Stimulated activated CD8-positive, alpha-beta memory T cell treated with anti-CD3 and anti-CD28 coated beads, Interleukin-15, amount 100 ng/mL, for 4 hours (primary cell): ENCODE results near the gene ARL4D.
"Not testable (repeated sequence)": the region's sequence is repeated elsewhere in the genome, so short reads cannot be mapped to it uniquely, and the experiment has no call there.

ENCODE experiments used
- DNase-seq, 2 donors: peaks; one replicate each; pipeline ENCODE4 v3.0.0-alpha.2; 2020; ENCODE audit warnings: low read depth in 2 of 2

ARL4D gene

DNA sequence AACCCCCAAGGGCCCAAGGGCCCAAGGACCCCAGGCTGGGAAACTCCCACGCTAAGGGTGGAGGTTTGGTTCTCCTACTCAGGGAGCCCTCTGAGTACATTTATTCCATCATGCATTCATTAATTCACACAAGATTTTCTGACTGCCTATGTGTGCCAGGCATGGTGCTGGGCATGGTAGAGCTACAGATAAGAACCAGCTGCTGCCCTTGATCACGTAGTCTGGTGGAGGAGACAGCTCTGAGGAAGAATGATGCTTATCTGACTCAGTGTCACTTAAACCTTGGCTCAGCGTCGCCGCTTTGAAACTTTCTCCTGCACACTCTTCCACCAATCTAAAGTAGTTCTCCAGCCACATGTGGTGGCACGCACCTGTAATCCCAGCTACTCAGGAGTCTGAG lies 3.6 kb upstream of the ARL4D start:
- no peak for DNase-seq

DNA sequence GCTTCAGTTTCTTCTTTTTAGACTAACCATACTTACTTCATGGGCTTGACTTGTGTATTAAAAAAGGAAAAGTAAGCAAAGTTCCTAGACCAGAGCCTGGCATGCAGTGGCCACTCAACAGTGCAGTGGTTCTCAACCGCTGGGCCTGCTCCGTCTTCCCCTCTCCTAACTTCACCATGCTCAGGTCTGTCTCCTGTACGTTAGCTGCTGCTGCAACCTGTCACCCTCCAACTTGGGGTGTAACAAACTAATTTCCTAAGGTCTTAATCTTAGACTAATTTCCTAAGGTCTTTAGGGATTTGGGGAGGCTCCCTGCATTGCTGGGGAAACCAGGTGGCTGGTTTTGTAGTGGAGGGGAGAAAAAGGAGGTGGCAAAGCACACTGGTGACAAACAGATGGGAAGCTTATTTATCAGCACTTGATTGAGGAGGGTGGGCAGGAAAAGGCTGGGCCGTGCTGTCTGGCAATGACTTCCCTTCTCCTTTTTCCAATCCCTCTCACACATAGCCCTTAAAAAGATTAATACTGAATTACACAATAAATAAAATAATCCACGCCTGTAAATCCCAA lies 2.2 kb upstream of the ARL4D start:
- DNase-seq: no peak

DNA sequence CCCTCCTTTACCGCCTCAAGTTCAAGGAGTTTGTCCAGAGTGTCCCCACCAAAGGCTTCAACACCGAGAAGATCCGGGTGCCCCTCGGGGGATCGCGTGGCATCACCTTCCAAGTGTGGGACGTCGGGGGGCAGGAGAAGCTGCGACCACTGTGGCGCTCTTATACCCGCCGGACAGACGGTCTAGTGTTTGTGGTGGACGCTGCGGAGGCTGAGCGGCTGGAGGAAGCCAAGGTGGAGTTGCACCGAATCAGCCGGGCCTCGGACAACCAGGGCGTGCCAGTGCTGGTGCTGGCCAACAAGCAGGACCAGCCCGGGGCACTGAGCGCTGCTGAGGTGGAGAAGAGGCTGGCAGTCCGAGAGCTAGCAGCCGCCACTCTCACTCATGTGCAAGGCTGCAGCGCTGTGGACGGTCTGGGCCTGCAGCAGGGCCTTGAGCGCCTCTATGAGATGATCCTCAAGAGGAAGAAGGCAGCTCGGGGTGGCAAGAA lies 1.1 kb downstream of the ARL4D start:
- DNase-seq: no peak

DNA sequence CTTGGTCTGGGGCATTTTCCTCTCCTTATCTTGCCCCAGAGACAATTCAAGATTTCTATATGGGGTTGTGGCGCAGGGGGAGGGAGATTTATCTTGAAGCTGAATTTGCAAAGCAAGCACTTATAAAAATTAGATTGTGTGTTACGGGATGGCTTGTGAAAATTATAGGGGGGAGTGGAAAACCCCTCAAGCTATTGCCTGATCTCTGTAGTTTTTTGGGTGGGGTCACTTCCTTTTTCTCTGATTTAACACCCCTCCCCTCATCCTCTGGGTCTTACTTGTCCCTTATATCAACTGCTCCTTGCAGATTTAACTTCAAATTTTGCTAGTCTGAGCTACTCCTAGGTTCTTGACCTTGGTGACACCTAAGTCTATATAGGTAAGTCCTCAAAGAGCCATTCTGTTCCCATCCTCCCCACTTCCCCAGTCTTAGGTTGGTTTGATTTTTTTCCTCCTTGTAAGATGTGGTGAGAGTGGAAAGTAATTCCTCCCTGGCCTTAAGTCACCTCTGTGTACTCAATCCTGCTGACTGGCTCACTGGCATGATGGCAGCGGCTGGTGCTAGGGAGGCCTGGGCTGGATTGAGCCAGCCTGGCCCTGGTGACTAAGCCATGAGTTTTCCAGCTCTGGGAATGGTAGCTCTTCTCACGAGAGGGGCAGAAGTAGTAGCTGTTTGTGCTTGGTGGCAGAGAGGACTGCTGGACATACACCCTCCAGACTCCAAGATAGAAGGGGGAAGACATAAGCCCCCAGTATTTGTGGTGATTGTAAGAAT lies 2.3 kb downstream of the ARL4D start:
- no peak for DNase-seq

DNA sequence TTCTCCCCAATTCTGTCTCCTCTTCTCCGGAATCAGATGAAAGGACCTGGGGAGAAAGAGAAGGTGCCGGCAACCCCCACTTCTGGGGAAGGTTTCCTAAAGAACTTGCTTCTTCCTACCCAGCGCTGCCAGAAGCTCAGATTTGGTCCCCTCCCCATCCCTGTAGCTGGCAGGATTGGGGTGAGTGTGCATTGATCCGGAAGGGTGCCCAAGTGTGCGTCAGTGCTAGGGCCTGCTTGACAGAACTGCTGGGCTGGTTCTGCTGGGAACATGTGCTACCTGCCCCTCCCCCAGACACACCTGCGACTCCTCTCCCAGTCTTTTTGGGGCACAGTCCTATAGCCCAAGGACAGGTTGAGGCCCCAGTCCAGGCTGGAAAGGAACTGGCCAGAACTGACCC lies 3.3 kb downstream of the ARL4D start:
- no peak for DNase-seq

DNA sequence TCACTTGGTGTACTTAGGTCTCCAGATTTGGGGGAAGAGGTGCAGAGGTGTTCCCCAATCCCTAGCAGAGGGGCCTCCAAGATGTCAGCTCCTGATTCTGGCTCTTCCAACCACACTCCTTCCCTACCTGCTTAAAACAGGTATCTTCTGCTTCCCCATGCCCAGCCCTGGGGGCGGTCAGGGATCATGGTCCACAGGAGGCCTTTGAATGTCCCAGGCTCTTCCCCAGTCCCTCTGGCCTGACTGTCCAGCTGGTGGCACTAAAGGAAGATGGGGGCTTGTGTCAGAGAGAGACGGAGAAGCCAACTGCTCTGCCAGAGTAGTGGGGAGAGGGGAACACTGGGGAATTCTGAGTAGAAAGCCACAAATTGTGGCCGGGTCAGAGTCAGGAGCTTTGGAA lies 3.8 kb downstream of the ARL4D start:
- no peak for DNase-seq

DNA sequence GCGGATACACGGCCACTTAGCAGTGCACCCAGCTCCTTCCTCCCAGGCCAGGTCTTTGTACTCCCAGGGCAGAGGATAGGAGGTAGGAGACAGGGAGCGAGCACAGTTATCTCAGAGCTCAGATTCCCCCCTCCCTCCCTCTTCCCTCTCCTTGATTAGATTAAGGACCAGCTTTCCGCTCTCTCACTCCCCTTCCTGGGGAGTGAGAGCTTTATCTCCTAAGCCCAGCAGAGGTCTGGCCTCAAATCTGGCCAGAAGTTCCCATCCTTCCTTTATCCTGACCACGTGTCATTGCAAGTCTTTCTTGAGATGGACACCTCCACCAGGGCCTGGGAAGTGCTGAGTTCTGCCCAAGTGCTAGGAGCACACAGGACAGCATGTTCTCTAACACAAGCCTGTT lies 5.1 kb downstream of the ARL4D start:
- DNase-seq: no peak

DNA sequence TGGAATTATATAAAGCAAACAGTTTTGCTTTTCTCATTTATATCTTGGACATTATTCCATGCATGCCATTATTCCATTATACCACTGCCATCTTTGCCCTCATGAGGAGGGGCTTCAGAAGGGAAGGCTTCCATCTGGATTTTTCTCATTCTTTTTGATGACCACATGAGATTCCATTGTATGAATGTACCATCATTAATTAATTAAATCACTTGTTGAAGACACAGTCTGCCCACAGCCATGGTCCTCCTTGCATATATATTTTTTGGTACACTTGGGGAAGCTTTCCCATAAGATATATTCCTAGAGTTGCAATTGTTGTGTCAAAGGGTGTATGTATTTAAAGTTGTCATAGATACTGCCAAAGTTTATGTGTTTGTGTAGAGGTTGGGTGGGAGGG lies 7.1 kb downstream of the ARL4D start:
- no peak for DNase-seq

DNA sequence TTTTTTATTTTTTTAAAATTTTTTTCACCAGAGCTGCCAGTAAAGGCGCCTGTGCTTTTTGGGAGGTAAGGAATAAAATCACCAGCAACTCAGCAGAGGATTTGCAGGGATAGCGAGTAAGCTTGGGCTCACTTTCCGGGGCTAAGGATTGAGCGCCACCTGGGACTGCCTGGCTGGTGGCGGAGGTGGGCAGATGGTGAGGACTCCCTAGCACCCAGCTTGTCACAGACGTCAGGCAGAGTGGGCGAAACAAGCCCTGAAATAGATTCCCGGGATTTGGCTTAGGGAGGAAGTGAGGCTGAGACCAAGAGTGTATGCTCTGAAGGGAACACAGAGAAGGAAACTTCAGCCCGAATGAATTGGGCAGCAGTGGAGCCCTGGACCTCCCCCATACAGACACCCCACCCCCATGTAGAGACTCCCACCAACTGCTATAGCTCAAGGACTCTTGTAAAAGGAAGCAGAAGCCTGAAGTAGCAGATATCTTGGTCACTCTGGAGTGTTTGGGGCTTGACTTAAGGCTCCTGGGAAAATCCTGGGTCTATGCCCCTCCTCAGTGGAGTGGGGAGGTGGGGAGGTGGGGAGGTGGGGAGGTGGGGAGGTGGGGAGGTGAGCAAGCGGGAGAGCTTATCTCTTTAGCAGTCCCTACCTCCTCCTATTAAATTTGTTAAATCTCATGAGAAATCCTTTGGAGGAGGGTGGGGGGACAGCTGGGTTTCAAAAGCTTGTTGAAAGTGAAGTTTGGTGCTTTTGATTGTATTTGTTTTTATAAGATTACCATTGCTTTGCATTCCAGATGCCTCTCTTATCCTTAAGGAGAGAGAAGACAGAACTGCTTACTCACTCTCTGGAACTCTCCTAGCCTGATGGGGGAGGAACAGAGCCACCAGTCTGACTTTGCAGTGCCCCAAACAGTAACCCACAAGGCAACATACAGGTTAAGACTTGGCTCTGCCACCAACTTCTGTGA lies 8.2 kb downstream of the ARL4D start:
- DNase-seq: no peak

DNA sequence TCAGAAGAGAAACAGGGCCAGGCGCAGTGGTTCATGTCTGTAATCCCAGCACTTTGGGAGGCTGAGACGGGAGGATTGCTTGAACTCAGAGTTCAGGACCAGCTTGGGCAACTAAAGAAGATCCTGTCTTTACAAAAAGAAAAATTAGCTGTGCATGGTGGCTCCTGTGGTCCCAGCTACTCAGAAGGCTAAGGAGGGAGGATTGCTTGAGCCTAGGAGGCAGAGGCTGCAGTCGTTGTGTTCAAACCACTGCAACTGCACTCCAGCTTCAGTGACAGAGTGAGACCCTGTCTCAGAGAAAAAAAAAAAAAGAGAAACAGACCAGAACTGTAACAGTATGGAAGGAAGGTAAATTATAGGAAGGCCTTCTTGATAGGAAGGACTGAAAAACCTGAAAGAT lies 10.3 kb downstream of the ARL4D start:
- DNase-seq: no peak

DNA sequence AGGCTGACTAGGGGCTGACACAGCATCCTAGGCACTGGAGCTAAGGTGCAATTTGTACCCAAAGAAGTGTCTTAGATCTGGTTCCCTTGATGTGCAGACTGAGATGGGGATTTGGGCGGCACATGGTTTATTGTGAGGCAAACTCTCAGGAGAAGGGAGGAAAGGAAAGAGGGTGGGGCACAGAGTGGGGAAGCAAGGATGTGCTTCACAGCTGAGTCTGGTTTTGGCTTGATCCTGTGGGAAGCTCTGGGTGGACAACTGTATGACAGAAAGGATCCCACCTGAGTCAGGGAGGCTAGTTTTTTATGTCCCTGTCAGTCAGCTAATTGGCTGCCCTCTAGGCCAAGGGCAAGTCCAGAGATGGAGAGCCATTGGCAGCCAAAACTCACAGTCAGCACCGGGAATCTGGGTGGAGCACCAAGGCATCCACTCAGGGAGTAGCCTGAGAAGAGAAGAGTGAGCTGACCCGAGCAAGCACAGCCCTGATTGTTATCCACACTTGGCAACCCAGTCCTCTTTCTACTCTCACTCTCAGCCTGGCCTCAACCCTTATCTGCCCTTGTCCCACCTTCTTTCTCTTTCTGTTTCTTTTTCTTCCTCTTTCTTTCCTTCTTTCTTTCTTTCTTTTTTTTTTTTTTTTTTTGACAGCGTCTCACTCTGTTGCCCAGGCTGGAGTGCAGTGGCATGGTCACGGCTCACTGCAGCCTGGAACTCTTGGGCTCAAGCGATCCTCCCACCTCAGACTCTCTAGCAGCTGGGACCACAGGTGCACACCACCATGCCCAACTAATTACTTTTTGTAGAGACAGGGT lies 12.0 kb downstream of the ARL4D start:
- DNase-seq: no peak

DNA sequence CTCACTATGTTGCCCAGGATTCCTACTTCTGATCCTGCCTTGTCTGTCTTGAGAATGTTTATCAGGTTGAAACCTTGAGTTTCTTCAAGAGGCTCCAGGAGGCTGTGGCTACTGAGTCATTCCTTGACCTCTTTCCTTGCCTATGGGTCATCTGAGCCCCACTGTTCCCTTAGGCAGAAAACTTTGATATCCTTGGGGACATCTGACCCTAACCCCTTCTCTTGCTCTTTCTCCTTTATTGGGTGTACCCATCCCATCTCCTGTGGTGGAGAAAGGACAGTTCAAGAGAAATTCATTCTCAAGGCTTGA lies 12.5 kb downstream of the ARL4D start:
- no peak for DNase-seq

DNA sequence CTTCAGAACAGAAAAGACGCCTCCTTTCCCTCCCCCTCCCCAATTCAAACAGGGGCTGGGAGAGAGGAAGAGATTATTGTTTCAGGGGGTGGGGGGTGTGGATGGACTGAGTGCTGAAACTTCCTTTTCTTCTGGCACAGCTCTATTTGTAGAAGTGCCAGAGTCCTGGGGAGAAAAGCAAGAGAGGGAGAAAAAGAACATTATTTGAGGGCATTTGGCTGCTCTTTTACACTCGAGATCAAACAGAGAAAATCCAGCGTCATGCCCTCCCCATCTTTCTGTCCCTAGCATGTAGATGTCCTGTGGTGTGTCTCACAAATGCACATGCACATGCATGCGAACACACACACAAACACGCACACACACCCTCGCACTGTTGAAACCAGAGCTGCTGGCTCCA lies 13.0 kb downstream of the ARL4D start:
- no peak for DNase-seq

DNA sequence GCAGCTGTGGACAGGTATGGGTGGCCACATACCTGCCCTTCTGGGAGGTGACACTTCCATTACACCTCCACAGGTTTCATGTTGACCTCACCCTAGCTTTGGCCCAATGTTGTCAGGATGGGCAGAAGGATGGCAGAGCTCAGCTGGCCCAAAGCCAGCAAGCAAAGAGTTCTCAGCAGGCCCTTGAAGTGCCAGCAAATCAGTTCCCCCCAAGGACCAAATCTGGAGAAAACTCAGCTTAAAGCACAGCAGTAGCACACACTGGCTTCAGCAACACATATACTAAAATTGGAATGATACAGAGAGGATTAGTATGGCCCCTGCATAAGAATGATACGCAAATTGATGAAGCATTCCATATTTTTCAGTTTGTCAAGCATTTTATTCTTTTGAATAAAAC lies 13.4 kb downstream of the ARL4D start:
- DNase-seq: no peak

DNA sequence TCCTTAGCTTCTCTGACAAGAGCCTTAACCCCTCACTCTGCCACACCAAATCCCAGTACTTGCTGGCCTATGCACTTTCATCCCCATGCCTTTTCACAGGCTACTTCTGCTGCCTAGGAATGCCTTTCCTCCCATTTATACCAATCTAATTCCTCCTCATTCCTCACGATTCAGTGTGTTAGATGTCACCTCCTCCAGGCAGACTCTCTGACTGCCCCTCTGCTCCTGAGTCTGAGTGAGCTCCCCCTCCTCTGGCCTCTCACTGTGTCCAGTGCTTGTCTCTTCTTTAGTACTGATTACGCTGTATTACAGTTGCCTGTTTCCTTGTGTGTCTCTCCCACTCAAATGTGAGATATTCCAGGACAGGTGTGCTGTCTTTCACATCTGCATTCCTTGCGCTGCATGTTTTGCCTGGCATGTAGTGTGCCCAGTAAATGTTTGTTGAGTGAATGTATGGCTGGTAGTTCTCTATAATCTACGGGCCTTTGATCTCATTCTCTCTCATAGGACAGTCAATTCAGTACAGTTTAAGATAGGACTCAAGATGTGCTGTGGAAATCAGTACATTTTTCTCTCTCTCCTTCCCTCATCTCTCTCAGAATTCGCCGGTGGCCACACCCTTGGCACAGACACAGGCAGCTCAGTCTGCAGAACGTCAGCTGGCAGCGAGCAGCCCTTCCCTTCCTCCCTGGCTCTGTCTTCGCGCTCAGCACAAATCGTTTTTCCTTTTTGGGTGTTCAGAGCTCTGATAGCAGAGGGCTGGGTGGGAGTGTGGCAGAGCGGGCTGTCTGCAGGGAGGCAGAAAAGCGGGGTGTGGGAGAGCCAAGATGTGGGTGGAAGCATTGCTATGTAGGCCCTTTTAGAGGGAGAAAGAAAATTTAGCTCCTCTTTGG lies 18.5 kb downstream of the ARL4D start:
- DNase-seq: no peak

DNA sequence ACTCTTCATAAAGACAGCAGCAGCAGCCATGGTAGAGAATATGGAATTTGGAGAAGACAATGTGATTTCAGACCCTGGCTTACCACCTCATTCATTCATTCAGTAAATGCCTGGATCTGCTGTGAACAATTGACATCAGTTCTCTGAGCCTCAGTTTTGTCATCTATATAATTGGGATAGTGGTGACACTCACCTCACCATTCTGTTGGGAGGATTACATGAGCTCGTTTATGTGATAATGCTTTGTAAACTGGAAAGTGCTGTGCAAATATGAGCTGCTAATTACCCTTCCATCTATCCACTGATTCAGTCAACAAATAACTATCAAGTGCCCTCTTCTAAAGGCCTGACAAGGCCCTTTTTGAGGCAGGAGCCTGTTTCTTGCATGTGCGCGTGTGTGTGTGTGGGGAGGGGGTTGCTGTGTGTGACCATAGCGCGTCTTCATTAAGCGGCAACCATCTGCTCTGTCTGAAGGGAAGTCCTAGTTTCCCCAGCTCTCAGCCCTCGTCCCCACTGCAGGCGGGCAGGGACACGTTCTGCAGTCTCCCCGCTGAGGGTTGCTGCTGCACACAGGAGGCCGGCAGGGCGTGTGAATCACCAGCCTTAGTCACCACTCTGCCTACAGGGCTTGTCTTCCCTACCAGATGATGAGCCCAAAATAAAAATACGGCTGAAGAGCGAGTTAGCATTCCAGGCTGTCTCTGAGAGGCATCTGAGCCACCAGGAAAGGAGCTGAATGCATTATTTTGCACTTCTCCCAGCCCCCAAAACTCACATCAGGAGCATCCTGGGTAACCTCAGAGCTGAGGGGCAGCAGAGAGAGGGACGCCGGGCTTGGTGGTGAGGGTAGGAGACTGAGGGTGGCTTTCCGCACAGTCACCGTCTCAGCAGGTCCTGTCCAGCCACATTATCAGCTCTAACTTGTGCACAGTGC lies 19.9 kb downstream of the ARL4D start:
- no peak for DNase-seq

DNA sequence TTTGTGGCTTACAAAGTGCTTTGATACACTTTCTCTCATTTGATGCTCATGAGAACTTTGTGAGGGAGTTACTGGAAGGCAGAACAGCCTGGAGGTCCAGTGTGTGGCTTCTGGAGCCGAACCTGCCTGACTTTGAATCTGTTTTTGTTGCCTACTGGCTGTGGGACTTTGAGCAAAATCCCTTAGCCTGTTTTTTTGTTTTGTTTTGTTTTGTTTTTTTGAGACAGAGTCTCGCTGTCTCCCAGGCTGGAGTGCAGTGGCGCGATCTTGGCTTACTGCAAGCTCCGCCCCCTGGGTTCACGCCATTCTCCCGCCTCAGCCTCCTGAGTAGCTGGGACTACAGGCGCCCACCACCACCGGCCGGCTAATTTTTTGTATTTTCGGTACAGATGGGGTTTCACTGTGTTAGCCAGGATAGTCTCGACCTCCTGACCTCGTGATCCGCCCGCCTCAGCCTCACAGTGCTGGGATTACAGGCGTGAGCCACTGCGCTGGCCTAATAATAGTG lies 20.6 kb downstream of the ARL4D start:
- not testable (repeated sequence) for DNase-seq

DNA sequence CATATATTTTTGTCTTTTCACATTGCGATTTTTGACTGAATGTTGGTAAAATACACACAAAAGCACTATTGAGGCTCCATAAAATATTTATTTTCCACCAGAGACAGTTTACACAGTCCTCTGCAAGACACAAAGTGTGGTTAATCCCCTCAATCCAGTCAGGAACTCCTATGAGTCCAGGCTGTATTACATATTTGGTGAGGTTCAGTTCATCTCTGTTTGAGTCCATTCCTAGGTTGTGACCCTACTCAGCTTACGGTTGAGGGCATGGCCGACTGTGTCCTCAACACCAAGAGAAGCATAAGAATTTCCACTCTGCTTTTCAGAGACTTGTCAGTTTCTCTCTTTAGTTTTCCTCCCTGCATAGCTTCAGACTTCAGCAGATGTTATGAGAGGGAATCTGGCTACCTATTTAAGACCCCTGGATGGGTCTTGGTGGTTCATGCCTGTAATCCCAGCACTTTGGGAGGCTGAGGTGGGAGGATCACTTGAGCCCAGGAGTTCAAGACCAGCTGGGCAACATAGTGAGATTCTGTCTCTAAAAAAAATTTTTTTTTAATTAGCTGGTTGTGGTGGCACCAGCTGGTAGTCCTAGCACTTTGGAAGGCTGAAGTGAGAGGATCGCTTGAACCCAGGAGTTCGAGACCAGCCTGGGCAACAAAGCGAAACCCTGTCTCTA lies 25.1 kb downstream of the ARL4D start:
- no peak for DNase-seq
